ENCODE data around the gene P3H2.

The P3H2 gene

GRCh38 chr3:189921770-189922169 is 198.9 kb downstream of the P3H2 start:
- H3K9ac ChIP-seq (ENCODE audit: low read depth, low read length): no peak overlapping the region
- H3K27me3 ChIP-seq (ENCODE audit: insufficient read depth, low read length, poor library complexity): no peaks in the 10 kb centered on the region
- H3K27ac ChIP-seq (ENCODE audit: low read length): no peak overlapping the region
- no peaks in the 10 kb centered on the region for H3K9me3 ChIP-seq (ENCODE audit: insufficient read depth, low read length, severe bottlenecking)
- H3K36me3 ChIP-seq (ENCODE audit: insufficient read depth, low read length): no peaks in the 10 kb centered on the region
- ATAC-seq (ENCODE audit: insufficient read depth, low read depth) (no peak), DNase-seq (no peak)
- no peaks in the 10 kb centered on the region for H3K4me1 ChIP-seq (ENCODE audit: insufficient read depth, low read length)
- H3K4me3 ChIP-seq (ENCODE audit: low read depth in 1 of 2, low read length in 2 of 2): no peak overlapping the region
- no peak overlapping the region for H3K4me2 ChIP-seq (ENCODE audit: insufficient read depth, low read length)
- no peak overlapping the region for H2AFZ ChIP-seq (ENCODE audit: low read depth, low read length)
- no peaks in the 10 kb centered on the region for H3K79me2 ChIP-seq (ENCODE audit: insufficient read depth, low read length)
- TF ChIP-seq CTCF (IDR thresholded peaks at IDR 0.05; ENCODE audit: borderline replicate concordance, extremely low read depth, low read length, poor library complexity, severe bottlenecking) (no peak), EZH2 (IDR thresholded peaks at IDR 0.05; ENCODE audit: borderline replicate concordance, low read depth, low read length, severe bottlenecking) (no peak)
- no peaks in the 10 kb centered on the region for H4K20me1 ChIP-seq (ENCODE audit: insufficient read depth, low read length)

- Histone ChIP-seq H3K9me3 (ENCODE audit: insufficient read depth, low read length, severe bottlenecking) (no peaks in the 10 kb centered on the region), H3K36me3 (ENCODE audit: insufficient read depth, low read length) (no peaks in the 10 kb centered on the region), H3K4me3 (ENCODE audit: low read depth in 1 of 2, low read length in 2 of 2) (no peak overlapping the region), H3K27ac (ENCODE audit: low read length) (no peak overlapping the region), H3K4me2 (ENCODE audit: insufficient read depth, low read length) (no peak overlapping the region), H3K79me2 (ENCODE audit: insufficient read depth, low read length) (no peaks in the 10 kb centered on the region), H3K4me1 (ENCODE audit: insufficient read depth, low read length) (no peaks in the 10 kb centered on the region), H3K9ac (ENCODE audit: low read depth, low read length) (no peak overlapping the region), H2AFZ (ENCODE audit: low read depth, low read length) (no peak overlapping the region), H4K20me1 (ENCODE audit: insufficient read depth, low read length) (no peaks in the 10 kb centered on the region), H3K27me3 (ENCODE audit: insufficient read depth, low read length, poor library complexity) (no peaks in the 10 kb centered on the region)
- TF ChIP-seq CTCF (IDR thresholded peaks at IDR 0.05; ENCODE audit: borderline replicate concordance, extremely low read depth, low read length, poor library complexity, severe bottlenecking) (no peak), EZH2 (IDR thresholded peaks at IDR 0.05; ENCODE audit: borderline replicate concordance, low read depth, low read length, severe bottlenecking) (no peak)
- no peak for DNase-seq
- no peak for ATAC-seq (ENCODE audit: insufficient read depth, low read depth)
These were observed 205.9 kb downstream of the P3H2 start for GRCh38 chr3:189914799-189915198.

- Histone ChIP-seq H3K27ac (ENCODE audit: low read length) (no peak overlapping the region), H3K27me3 (ENCODE audit: insufficient read depth, low read length, poor library complexity) (no peaks in the 10 kb centered on the region), H4K20me1 (ENCODE audit: insufficient read depth, low read length) (no peaks in the 10 kb centered on the region), H3K4me2 (ENCODE audit: insufficient read depth, low read length) (no peak overlapping the region), H2AFZ (ENCODE audit: low read depth, low read length) (no peak overlapping the region), H3K9ac (ENCODE audit: low read depth, low read length) (no peak overlapping the region), H3K4me1 (ENCODE audit: insufficient read depth, low read length) (no peaks in the 10 kb centered on the region), H3K9me3 (ENCODE audit: insufficient read depth, low read length, severe bottlenecking) (no peaks in the 10 kb centered on the region), H3K4me3 (ENCODE audit: low read depth in 1 of 2, low read length in 2 of 2) (no peak overlapping the region), H3K36me3 (ENCODE audit: insufficient read depth, low read length) (no peaks in the 10 kb centered on the region), H3K79me2 (ENCODE audit: insufficient read depth, low read length) (no peaks in the 10 kb centered on the region)
- TF ChIP-seq CTCF (IDR thresholded peaks at IDR 0.05; ENCODE audit: borderline replicate concordance, extremely low read depth, low read length, poor library complexity, severe bottlenecking) (no peak), EZH2 (IDR thresholded peaks at IDR 0.05; ENCODE audit: borderline replicate concordance, low read depth, low read length, severe bottlenecking) (no peak)
- ATAC-seq (ENCODE audit: insufficient read depth, low read depth): no peak
- no peak for DNase-seq
These were observed 209.7 kb downstream of the P3H2 start for GRCh38 chr3:189911001-189911400.

- H3K4me2 ChIP-seq (ENCODE audit: insufficient read depth, low read length): no peak overlapping the region
- no peaks in the 10 kb centered on the region for H3K9me3 ChIP-seq (ENCODE audit: insufficient read depth, low read length, severe bottlenecking)
- no peaks in the 10 kb centered on the region for H3K79me2 ChIP-seq (ENCODE audit: insufficient read depth, low read length)
- H4K20me1 ChIP-seq (ENCODE audit: insufficient read depth, low read length): no peaks in the 10 kb centered on the region
- no peak overlapping the region for H3K27ac ChIP-seq (ENCODE audit: low read length)
- H3K36me3 ChIP-seq (ENCODE audit: insufficient read depth, low read length): no peaks in the 10 kb centered on the region
- no peak for TF ChIP-seq EZH2 (IDR thresholded peaks at IDR 0.05; ENCODE audit: borderline replicate concordance, low read depth, low read length, severe bottlenecking)
- TF ChIP-seq CTCF (IDR thresholded peaks at IDR 0.05; ENCODE audit: borderline replicate concordance, extremely low read depth, low read length, poor library complexity, severe bottlenecking): no peak
- ATAC-seq (ENCODE audit: insufficient read depth, low read depth) (no peak), DNase-seq (no peak)
- H2AFZ ChIP-seq (ENCODE audit: low read depth, low read length): no peak overlapping the region
- no peaks in the 10 kb centered on the region for H3K27me3 ChIP-seq (ENCODE audit: insufficient read depth, low read length, poor library complexity)
- H3K4me3 ChIP-seq (ENCODE audit: low read depth in 1 of 2, low read length in 2 of 2): no peak overlapping the region
- no peak overlapping the region for H3K9ac ChIP-seq (ENCODE audit: low read depth, low read length)
- no peaks in the 10 kb centered on the region for H3K4me1 ChIP-seq (ENCODE audit: insufficient read depth, low read length)
These were observed 211.1 kb downstream of the P3H2 start for GRCh38 chr3:189909573-189909972.
